ENCODE results near the gene CD109.
"Not testable (repeated sequence)": the region's sequence is repeated elsewhere in the genome, so short reads cannot be mapped to it uniquely, and the experiment has no call there.

CD109 gene

GRCh38 chr6:73796881-73797280 lies 100.9 kb downstream of the CD109 start:
- DNase-seq, result no peak

- DNase-seq, result no peak
Measured at GRCh38 chr6:73797861-73798260, 101.9 kb downstream of the CD109 start.

- no peak for DNase-seq
Measured at GRCh38 chr6:73798592-73798991, 102.6 kb downstream of the CD109 start.

GRCh38 chr6:73800997-73801396 lies 105.0 kb downstream of the CD109 start:
- no peak for DNase-seq

- DNase-seq, result no peak
Measured at GRCh38 chr6:73801652-73802268, 105.8 kb downstream of the CD109 start.

- DNase-seq, result no peak
Measured at GRCh38 chr6:73802366-73802765, 106.4 kb downstream of the CD109 start.

- no peak for DNase-seq
Measured at GRCh38 chr6:73803562-73804241, 107.7 kb downstream of the CD109 start.

GRCh38 chr6:73805221-73805620 lies 109.2 kb downstream of the CD109 start:
- not testable (repeated sequence) for DNase-seq

GRCh38 chr6:73805982-73806381 lies 110.0 kb downstream of the CD109 start:
- not testable (repeated sequence) for DNase-seq

GRCh38 chr6:73811706-73812105 lies 115.7 kb downstream of the CD109 start:
- no peak for DNase-seq

- DNase-seq, result no peak
Measured at GRCh38 chr6:73817253-73817652, 121.2 kb downstream of the CD109 start.

- DNase-seq, result no peak
Measured at GRCh38 chr6:73823046-73823735, 127.2 kb downstream of the CD109 start.

- no peak for DNase-seq
Measured at GRCh38 chr6:73823832-73824231, 127.8 kb downstream of the CD109 start.

GRCh38 chr6:73826571-73826970 lies 130.6 kb downstream of the CD109 start:
- DNase-seq, result no peak

- no peak for DNase-seq
Measured at GRCh38 chr6:73830119-73830518, 134.1 kb downstream of the CD109 start.

GRCh38 chr6:73832313-73832712 lies 136.3 kb downstream of the CD109 start:
- no peak for DNase-seq

GRCh38 chr6:73844696-73845095 lies 148.7 kb downstream of the CD109 start:
- not testable (repeated sequence) for DNase-seq

GRCh38 chr6:73851048-73851447 lies 155.0 kb downstream of the CD109 start:
- not testable (repeated sequence) for DNase-seq

- no peak for DNase-seq
Measured at GRCh38 chr6:73854998-73855718, 159.2 kb downstream of the CD109 start.

GRCh38 chr6:73857341-73857890 lies 161.4 kb downstream of the CD109 start:
- no peak for DNase-seq

- DNase-seq, result no peak
Measured at GRCh38 chr6:73858376-73858775, 162.4 kb downstream of the CD109 start.

- DNase-seq, result no peak
Measured at GRCh38 chr6:73860303-73860702, 164.3 kb downstream of the CD109 start.

- no peak for DNase-seq
Measured at GRCh38 chr6:73866305-73866704, 170.3 kb downstream of the CD109 start.
